ENCODE data around the gene C12orf60. TPM values are rescaled to one million over a fixed set of nuclear protein-coding genes. Genes with fewer than 3 reads are reported as not detected.

The C12orf60 gene
- total RNA-seq, 1 experiment from 2014 or later: 1.9 TPM

DNA sequence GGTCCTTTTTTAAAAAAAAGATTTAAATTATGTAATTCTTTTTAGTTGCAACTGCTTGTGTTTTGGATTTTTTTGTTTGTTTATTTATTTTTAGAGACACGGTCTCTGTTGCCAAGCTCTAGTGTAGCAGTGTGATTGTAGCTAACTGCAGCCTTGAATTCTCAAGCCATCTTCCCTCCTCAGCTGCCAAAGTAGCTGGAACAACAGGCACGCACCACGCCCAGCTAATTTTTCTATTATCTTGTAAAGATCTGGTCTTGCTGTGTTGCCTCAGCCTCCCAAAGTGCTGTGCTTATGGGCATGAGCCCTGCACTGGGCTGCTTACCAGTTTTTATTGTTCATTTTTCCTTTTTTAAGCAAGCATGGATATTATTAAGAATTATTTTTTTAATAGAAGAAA, 50.5 kb downstream of the C12orf60 start:
- H4K91ac ChIP-seq (ENCODE audit: insufficient read length, low read depth, low read length): no peak overlapping the region
- H4K20me1 ChIP-seq (ENCODE audit: control insufficient read depth, insufficient read depth, insufficient read length): no peaks in the 10 kb centered on the region
- DNase-seq: no peak
- H2BK5ac ChIP-seq (ENCODE audit: insufficient read length, low read length): no peak overlapping the region
- no peak overlapping the region for H3K4me2 ChIP-seq (ENCODE audit: insufficient read depth, insufficient read length, low read length)
- Mint-ChIP-seq H3K4me1 (peaks cover 16 to 20% of the 10 kb centered on the region in 2 experiments), H3K4me3 (no peak overlapping the region), H3K27ac (no peak overlapping the region), H3K36me3 (ENCODE audit: insufficient read depth in 1 of 3, low read depth in 3 of 3) (peaks cover 0 to 5% (median 0%) of the 10 kb centered on the region in 3 experiments; a peak in 2 of 7 replicates), H3K9me3 (peaks cover 6 to 11% of the 10 kb centered on the region in 2 experiments), H3K27me3 (ENCODE audit: low read depth) (no peaks in the 10 kb centered on the region)
- H3K9ac ChIP-seq (ENCODE audit: extremely low read depth, insufficient read length, low read length): no peak overlapping the region
- no peaks in the 10 kb centered on the region for H3K27me3 ChIP-seq (ENCODE audit: insufficient read depth, low read length)
- H2BK120ac ChIP-seq (ENCODE audit: low read depth, low read length, poor library complexity, severe bottlenecking): no peak overlapping the region
- no CpG with 5 or more reads among the region's 3 CpGs for WGBS (ENCODE audit: extremely low coverage, insufficient read length, low lambda C conversion rate)
- no peak overlapping the region for H2BK12ac ChIP-seq (ENCODE audit: insufficient read length, low read depth, low read length)
- H3K14ac ChIP-seq (ENCODE audit: insufficient read depth, low read length): no peak overlapping the region
- no peak overlapping the region for H3T11ph ChIP-seq (ENCODE audit: low read length)
- no peak overlapping the region for H3K27ac ChIP-seq (ENCODE audit: insufficient read length, low read depth, low read length)
- no peaks in the 10 kb centered on the region for H3K79me1 ChIP-seq (ENCODE audit: insufficient read depth, low read depth, low read length, poor library complexity, severe bottlenecking)
- no peak for TF ChIP-seq CTCF (conservative IDR thresholded peaks at IDR 0.05)
- H3K79me2 ChIP-seq (ENCODE audit: insufficient read depth, low read length): no peaks in the 10 kb centered on the region
- H2AK5ac ChIP-seq (ENCODE audit: insufficient read length, low read length): no peak overlapping the region
- no peaks in the 10 kb centered on the region for H3K23me2 ChIP-seq (ENCODE audit: insufficient read length, low read depth, low read length, poor library complexity, severe bottlenecking)
- no peak overlapping the region for H4K8ac ChIP-seq (replicated peaks; ENCODE audit: insufficient read length, low read depth, low read length)
- H2AFZ ChIP-seq (ENCODE audit: low read length): no peak overlapping the region
- peaks cover 2% of the 10 kb centered on the region; the same call in 1 of the 2 replicates for H3K4me1 ChIP-seq (ENCODE audit: insufficient read depth, low read length)
- no peak overlapping the region for H3K23ac ChIP-seq (ENCODE audit: insufficient read length, low read depth, low read length)
- H2BK15ac ChIP-seq (ENCODE audit: low read depth, low read length): no peak overlapping the region
- H3K9me3 ChIP-seq (ENCODE audit: control insufficient read depth, low read depth, low read length): no peaks in the 10 kb centered on the region
- no peak overlapping the region for H4K5ac ChIP-seq (ENCODE audit: insufficient read length, low read depth, low read length)
- H3K18ac ChIP-seq (ENCODE audit: insufficient read length, low read depth, low read length): no peak overlapping the region
- H3K4ac ChIP-seq (ENCODE audit: low read depth, low read length): no peak overlapping the region
- no peak overlapping the region for H3K56ac ChIP-seq (ENCODE audit: insufficient read length, low read depth, low read length)
- H2BK20ac ChIP-seq (ENCODE audit: low read depth, low read length, poor library complexity, severe bottlenecking): no peak overlapping the region
